A172 (cell line): ENCODE results near the gene TMEM41B. TPM values are rescaled to one million over a fixed set of nuclear protein-coding genes. Genes with fewer than 3 reads are reported as not detected.
"Not testable (repeated sequence)": the region's sequence is repeated elsewhere in the genome, so short reads cannot be mapped to it uniquely, and the experiment has no call there.

Experiments used
- DNase-seq: peaks from one replicate; pipeline ENCODE4 v3.0.0-alpha.2; 2015; ENCODE audit warnings: low spot score
- total RNA-seq: library from RNA; depleted of rRNA; stranded (reverse); fragments of >200 nt; shearing (Covaris generic); gene quantifications from 2 replicates; pipeline ENCODE4 v1.2.3, GENCODE V29; 2014; rRNA removed

Gene TMEM41B
- total RNA-seq, 1 experiment from 2014 or later = 44.9 TPM

DNA sequence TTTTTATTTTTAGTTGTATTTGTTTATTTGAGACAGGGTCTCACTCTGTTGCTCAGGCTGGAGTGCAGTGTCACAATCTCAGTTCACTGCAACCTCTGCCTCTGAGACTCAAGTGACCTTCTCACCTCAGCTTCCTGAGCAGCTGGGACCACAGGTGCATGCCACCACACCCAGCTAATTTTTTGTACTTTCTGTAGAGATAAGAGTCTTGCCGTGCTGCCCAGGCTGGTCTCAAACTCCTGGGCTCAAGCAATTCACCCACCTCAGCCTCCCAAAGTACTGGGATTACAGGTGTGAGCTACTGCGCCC lies 53.6 kb downstream of the TMEM41B start:
- DNase-seq = not testable (repeated sequence)

DNA sequence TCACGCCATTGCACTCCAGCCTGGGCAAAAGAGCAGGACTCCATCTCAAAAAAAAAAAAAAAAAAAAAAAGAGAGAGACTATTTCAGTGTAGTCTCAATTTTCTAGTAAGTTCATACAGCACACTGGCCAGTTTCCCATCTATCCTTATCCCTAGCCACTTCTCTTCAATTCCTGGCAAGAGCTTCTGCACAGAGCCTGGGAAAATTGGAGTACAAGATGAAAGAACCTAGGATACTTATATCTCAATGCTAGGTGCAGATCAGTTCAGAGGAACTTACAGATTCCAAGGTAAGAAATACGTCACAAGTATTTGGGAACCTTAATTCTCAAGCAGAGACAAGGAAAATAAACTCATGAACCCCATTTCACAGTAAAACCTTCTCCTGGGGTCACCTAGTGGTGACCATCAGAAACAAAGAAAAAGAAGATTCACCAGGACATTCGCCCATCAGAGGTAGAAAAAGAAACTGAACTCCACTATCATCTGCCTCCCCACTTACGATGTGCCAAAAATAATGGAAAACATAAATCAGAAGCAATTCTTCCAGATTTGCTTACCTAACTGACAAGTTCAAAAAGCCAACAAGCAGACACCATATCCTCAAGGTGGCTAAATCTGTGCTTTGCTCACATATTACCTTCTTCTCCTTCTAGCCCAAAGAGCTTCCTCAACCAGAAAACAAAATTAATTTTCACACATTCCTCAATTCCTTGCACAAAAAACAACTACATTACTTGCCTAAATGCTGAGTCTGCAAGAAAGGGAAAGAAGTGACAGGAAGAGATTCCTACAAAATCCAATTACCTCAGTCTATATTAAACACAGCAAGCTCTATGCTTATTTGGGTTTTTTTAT lies 54.2 kb downstream of the TMEM41B start:
- no peak for DNase-seq

DNA sequence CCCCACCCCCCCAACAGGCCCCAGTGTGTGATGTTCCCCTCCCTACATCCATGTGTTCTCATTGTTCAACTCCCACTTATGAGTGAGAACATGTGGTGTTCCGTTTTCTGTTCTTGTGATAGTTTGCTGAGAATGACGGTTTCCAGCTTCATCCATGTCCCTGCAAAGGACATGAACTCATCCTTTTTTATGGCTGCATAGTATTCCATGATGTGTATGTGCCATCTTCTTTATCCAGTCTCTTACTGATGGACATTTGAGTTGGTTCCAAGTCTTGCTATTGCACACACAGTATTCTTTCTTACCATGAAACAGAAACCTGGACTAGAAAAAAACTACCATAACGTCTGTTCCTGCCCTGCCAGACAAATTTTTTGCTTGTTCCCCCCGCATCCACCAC lies 56.1 kb downstream of the TMEM41B start:
- DNase-seq = not testable (repeated sequence)

DNA sequence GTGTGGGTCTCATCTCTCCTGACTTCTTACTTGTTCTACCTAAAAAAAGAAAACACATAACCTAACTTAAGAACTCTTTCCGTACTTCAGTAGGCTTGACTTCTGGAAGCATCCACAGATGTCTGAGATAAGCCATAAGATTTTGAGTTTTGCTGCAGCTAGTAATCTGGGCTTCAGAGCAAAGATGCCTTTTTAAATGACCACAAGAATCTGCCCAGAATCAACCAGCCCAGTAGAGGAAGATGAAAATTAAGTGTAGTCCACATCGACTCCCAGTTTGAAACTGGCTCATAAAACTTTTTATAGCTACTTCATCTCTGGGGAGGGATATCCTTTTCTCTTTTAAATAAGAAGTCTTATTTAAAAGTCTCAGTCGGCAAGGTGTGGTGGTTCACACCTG lies 60.0 kb downstream of the TMEM41B start:
- DNase-seq = no peak

DNA sequence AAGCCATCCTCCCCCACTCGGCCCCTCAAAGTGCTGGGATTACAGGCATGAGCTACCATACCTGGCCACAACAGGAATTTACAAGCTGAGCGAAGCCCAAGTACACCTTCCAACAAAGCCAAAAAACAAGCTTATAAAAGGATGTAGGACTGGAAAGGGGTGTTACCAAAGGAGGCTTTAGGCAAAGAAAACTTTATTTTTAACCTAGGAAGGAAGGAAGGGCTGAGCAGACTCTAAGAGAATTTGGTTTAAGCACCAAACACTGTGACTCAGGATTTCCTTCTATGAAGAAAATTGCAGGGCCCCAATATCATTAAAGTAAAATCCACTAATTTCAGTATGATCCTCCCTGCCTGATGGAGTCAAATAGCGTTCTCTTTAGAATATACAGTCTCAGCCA lies 61.3 kb downstream of the TMEM41B start:
- DNase-seq = no peak

DNA sequence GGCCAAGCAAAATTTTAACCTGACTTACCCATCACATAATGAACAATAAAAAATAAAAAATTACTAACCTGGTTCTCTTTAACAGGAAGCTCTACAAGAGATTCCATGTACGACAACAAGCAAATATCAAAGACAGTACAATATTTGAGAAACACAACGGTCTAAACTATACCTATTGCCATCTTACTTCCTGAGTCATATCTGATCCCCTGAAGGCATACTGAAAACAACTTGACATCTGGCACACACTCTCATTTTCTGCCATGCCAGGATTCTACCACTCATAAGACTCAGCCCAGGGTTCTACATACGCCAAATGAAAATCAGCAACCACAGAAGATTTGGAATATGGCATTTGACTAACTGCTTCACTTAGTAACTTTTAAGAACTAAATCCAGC lies 63.1 kb downstream of the TMEM41B start:
- DNase-seq = no peak

DNA sequence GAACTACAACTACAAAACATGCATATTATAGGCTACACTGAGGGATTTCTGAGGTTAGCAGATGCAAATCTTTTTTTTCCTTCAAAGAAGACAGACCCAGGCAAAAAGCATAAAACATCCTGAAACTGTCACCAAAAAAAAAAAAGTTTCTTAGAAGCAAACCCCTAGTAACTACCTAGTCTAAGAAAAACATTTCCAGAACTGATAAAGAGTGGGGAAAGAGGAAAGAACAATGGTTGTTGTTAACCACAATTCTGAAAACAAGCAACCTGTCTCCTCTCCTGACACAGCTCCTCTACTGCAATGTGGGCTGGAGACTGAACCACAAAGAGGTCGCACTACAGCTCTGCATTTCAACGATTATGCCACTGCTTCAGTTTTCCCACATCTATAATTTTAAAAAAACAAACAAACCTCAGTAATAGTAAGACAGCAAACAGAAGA lies 64.2 kb downstream of the TMEM41B start:
- no peak for DNase-seq

DNA sequence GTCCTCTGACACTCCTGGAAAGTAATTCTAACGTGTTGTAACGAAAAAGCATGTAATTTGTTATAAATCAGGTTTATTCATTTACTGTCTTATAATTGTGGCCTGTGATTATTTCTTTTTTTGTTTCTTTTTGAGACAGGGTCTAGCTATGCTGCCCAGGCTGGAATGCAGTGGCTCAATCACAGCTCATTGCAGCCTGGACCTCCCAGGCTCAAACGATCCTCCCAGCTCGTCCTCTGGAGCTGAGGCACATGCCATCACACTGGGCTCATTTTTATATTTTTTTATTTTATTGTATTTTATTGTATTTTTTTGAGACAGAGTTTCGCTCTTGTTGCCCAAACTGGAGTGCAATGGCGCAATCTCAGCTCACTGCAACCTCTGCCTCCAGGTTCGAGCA lies 65.1 kb downstream of the TMEM41B start:
- no peak for DNase-seq

DNA sequence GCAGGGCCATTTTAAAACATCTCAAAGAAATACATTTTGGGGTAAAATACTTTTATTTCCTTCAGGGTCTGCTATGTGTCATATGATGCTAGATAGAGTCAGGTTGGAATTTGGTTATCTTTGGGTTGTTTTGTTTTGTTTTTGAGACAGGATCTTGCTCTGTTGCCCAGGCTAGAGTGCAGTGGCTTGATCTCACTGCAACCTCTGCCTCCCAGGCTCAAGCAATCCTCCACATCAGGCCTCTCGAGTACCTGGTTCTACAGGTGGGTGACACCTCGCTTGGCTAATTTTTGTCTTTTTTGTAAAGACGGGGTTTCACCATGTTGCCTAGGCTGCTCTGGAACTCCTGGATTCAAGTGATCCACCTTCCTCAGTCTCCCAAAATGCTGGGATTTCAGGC lies 66.5 kb downstream of the TMEM41B start:
- no peak for DNase-seq

DNA sequence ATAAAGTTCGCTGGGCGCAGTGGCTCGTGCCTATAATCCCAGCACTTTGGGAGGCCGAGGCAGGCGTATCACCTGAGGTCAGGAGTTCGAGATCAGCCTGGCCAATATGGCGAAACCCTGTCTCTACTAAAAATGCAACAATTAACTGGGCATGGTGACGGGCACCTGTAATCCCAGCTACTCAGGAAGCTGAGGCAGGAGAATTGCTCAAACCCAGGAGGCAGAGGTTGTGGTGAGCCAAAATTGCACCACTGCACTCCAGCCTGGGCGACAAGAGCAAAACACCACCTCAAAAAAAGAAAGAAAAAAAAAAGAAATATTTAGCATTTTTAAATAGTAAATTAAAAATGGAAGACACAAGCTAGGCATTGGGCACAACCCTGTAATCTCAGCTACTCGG lies 78.2 kb downstream of the TMEM41B start:
- DNase-seq = not testable (repeated sequence)

DNA sequence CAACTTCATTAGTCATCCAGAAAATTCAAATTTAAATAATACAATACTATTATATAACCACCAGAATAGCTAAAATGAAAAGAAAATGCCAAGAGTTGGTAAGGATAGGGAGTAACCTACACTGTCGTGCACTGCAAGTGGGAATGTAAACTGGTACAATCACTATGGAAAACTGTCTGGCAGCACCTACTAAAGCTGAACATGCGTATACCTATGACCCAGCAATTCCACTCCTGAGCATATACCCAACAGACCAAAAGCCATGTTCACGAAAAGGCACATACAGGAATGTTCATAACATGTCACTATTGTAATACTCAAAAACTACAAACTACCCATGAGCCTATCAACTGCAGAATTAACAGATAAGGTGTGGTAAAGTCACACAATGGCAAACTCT lies 81.9 kb downstream of the TMEM41B start:
- no peak for DNase-seq

DNA sequence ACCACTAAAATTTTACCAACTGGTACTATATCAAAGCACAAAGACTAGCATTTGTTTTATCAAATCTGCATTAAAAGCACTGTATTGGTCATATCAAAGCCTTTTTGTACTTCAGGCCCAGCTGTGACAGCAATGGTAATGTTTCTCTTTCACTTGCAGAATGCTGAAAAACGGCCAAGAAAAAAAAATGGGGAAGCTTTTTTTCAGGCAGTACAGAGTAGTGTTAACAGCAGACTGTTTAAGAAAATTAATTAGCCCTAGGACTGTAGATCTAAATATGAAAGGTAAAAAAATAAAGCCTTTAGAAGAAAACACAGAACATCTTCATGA lies 82.6 kb downstream of the TMEM41B start:
- no peak for DNase-seq

Other genes with a start within 250 kb of the TMEM41B start
- 0.47 TPM in 1 of 2 replicates, not detected in the other for gene SCUBE2, start 223.0 kb downstream of the TMEM41B start, total RNA-seq
- gene DENND5A, start 49.2 kb downstream of the TMEM41B start, total RNA-seq = 78.1 and 79.4 TPM in 2 replicates
- gene IPO7, start 70.1 kb upstream of the TMEM41B start, total RNA-seq = 95.3 and 115 TPM in 2 replicates
- 26.5 and 28.8 TPM in 2 replicates for gene ZNF143, start 146.4 kb upstream of the TMEM41B start, total RNA-seq